ENCODE measurements around the gene ROGDI. TPM values are rescaled to one million over a fixed set of nuclear protein-coding genes. Genes with fewer than 3 reads are reported as not detected.

The ROGDI gene
- total RNA-seq, 4 donors from 2014 or later: 9.8 to 16.1 (median 12.2) TPM

DNA sequence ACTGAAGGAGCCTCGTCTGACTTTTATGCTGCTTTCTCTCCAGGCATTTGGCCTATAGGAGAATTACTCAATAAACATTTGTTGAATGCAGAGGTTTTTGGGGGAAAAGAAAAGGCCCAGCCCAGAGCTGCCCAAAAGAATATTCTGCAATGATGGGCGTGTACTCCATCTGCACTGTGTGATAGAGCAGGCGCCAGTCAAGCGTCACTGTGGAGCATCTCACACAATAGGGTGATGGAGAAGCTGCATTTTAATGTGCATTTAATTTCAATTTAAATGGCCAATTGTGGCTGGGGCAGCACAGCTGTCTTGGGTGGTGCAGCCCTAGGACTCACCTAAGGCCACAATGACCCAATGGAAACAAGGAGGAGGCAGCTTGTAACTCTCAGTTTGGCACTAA, 24.1 kb upstream of the ROGDI start:
- no peak for DNase-seq (ENCODE audit: low spot score in 2 of 2)
- 92% methylated on average over 4 of the region's 4 CpGs for WGBS
- no peaks in the 10 kb centered on the region for H3K27me3 ChIP-seq
- no peak for TF ChIP-seq EP300 (IDR thresholded peaks at IDR 0.05)
- TF ChIP-seq, protein P1, sequence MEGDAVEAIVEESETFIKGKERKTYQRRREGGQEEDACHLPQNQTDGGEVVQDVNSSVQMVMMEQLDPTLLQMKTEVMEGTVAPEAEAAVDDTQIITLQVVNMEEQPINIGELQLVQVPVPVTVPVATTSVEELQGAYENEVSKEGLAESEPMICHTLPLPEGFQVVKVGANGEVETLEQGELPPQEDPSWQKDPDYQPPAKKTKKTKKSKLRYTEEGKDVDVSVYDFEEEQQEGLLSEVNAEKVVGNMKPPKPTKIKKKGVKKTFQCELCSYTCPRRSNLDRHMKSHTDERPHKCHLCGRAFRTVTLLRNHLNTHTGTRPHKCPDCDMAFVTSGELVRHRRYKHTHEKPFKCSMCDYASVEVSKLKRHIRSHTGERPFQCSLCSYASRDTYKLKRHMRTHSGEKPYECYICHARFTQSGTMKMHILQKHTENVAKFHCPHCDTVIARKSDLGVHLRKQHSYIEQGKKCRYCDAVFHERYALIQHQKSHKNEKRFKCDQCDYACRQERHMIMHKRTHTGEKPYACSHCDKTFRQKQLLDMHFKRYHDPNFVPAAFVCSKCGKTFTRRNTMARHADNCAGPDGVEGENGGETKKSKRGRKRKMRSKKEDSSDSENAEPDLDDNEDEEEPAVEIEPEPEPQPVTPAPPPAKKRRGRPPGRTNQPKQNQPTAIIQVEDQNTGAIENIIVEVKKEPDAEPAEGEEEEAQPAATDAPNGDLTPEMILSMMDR (IDR thresholded peaks at IDR 0.05): no peak
- no peak for TF ChIP-seq POLR2A (IDR thresholded peaks at IDR 0.05)
- no peak for TF ChIP-seq POLR2AphosphoS5 (IDR thresholded peaks at IDR 0.05)
- peaks cover 93% of the 10 kb centered on the region for H3K36me3 ChIP-seq
- H3K27ac ChIP-seq: no peak overlapping the region
- H3K4me3 ChIP-seq: no peak overlapping the region
- no peaks in the 10 kb centered on the region for H3K4me1 ChIP-seq
- H3K9me3 ChIP-seq: no peaks in the 10 kb centered on the region

DNA sequence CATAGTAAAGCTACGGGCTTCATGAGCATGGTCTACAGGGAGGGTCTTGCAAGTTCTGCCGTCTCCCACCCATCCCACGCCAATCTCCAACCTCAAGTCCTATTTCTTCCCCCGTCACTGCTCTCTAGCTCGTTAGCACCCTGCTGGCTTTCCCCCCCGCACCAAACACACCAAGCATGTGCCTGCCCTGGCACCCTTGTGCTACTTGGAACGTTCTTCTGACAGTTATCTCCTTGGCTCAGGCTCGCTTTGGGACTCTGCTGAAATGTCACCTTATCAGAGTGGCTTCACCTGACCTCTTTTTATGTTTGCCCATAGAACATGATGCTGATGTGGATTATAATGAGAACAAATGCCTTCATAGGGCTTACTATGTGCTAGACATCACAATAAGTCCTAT, 22.8 kb upstream of the ROGDI start:
- H3K4me1 ChIP-seq: no peaks in the 10 kb centered on the region
- WGBS: 89% methylated on average over 8 of the region's 8 CpGs
- no peak overlapping the region for H3K27ac ChIP-seq
- H3K4me3 ChIP-seq: no peak overlapping the region
- TF ChIP-seq POLR2A (IDR thresholded peaks at IDR 0.05): no peak
- no peak for TF ChIP-seq POLR2AphosphoS5 (IDR thresholded peaks at IDR 0.05)
- TF ChIP-seq EP300 (IDR thresholded peaks at IDR 0.05): no peak
- TF ChIP-seq, protein P1 (IDR thresholded peaks at IDR 0.05): no peak
- H3K9me3 ChIP-seq: no peaks in the 10 kb centered on the region
- no peaks in the 10 kb centered on the region for H3K27me3 ChIP-seq
- DNase-seq (ENCODE audit: low spot score in 2 of 2): no peak
- peaks cover 91% of the 10 kb centered on the region for H3K36me3 ChIP-seq

DNA sequence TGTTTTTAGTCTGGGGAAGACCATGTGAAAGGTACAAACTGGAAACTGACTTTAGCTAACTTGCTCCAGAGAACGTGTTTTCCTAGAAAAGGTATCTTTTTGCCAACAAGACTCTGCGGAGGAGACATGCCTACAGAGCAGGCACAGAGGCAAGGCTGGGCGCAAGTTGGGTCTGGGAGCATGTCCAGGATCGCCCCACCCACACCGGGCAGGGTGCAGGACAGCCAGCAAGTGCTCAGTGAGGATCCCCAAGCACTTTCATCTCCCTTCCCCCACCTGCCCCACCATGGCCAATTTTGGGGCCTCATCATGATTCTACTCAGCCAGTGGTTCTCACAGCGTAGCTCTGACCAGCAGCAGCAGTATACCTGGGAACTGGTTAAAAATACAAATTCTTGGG, 18.2 kb upstream of the ROGDI start:
- Histone ChIP-seq H3K36me3 (peaks cover 93% of the 10 kb centered on the region), H3K9me3 (no peaks in the 10 kb centered on the region), H3K4me1 (no peaks in the 10 kb centered on the region), H3K27me3 (no peaks in the 10 kb centered on the region), H3K27ac (no peak overlapping the region), H3K4me3 (no peak overlapping the region)
- TF ChIP-seq, protein P1 (IDR thresholded peaks at IDR 0.05): no peak
- TF ChIP-seq POLR2AphosphoS5 (IDR thresholded peaks at IDR 0.05): no peak
- TF ChIP-seq POLR2A (IDR thresholded peaks at IDR 0.05): no peak
- no peak for TF ChIP-seq EP300 (IDR thresholded peaks at IDR 0.05)
- no peak for DNase-seq (ENCODE audit: low spot score in 2 of 2)
- WGBS: 60% methylated on average over 6 of the region's 6 CpGs

DNA sequence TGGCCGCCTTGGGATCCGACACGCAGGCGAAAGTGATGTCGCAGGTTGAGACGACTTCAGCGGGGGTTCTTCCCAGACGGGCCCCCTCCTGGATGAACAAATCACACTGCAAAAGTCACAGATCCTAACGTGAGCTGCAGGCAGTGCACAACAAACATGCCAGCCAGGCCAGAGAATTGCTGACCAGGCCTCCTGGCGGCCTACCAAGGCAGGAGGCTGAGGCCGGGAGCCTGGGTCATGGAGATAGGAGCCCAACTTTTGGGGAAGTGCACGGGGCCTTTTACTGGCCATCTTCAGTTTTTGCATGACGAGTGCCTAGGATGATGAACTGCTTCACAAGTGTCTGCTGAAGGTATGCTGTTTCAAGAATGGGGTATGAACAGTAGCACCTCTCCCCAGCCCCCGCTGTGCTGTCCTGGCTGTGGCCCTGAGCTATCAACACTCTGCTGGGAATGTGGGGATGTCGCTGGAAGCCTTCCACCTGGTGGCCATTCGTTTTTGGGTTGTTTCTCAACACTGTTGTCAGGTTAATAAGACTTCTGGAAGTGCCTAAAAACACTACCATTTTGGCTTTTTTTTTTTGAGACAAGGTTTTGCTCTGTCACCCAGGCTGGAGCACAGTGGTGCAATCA, 12.2 kb upstream of the ROGDI start:
- no peak overlapping the region for H3K4me3 ChIP-seq
- H3K36me3 ChIP-seq: peaks cover 91% of the 10 kb centered on the region
- no peak overlapping the region for H3K27ac ChIP-seq
- no peaks in the 10 kb centered on the region for H3K27me3 ChIP-seq
- H3K9me3 ChIP-seq: no peaks in the 10 kb centered on the region
- no peak for DNase-seq (ENCODE audit: low spot score in 2 of 2)
- TF ChIP-seq POLR2A (IDR thresholded peaks at IDR 0.05) (no peak), EP300 (IDR thresholded peaks at IDR 0.05) (no peak), POLR2AphosphoS5 (IDR thresholded peaks at IDR 0.05) (no peak)
- no peaks in the 10 kb centered on the region for H3K4me1 ChIP-seq
- 87% methylated on average over 13 of the region's 16 CpGs for WGBS

DNA sequence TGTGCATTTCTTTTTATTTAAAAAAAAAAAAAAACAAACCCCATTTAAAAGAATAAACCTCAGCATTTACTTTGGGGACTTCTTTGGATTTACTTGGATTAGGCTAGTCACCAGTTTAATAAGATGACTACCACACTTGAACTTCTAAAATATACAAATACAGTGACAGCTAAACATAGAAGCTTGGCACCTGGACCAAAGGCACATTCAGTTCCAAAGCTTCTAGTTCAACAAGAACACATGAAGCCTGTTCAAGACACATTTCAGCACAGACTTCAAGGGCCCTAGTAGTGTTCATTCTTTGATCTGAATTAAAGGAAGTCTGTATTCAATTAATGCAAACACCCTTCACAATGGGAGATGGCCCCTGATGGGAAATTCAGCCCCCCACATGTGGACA, 11.6 kb upstream of the ROGDI start:
- Histone ChIP-seq H3K27ac (no peak overlapping the region), H3K36me3 (peaks cover 91% of the 10 kb centered on the region), H3K27me3 (no peaks in the 10 kb centered on the region), H3K4me3 (no peak overlapping the region), H3K4me1 (no peaks in the 10 kb centered on the region), H3K9me3 (no peaks in the 10 kb centered on the region)
- DNase-seq (ENCODE audit: low spot score in 2 of 2): no peak
- TF ChIP-seq POLR2AphosphoS5 (IDR thresholded peaks at IDR 0.05): no peak
- TF ChIP-seq POLR2A (IDR thresholded peaks at IDR 0.05): no peak
- no peak for TF ChIP-seq EP300 (IDR thresholded peaks at IDR 0.05)
- TF ChIP-seq, protein P1 (IDR thresholded peaks at IDR 0.05): no peak

Data from suprapubic skin (tissue), 4 donors.